Smooth muscle cell (in vitro differentiated cells): Measurements from ENCODE around the gene MMRN2. TPM values are rescaled to one million over a fixed set of nuclear protein-coding genes. Genes with fewer than 3 reads are reported as not detected.
"Not testable (repeated sequence)": the region's sequence is repeated elsewhere in the genome, so short reads cannot be mapped to it uniquely, and the experiment has no call there.

Experiments
- DNase-seq: peaks from one replicate; lab custom pipeline; 2025; ENCODE audit not compliant: unreplicated experiment; lab: John Stamatoyannopoulos, UW
- H2AFZ ChIP-seq: fragments of 200-600 bp; sonication (generic); 2 replicates; pipeline ENCODE4 v1.6.0; 2016; ENCODE audit warnings: antibody characterized with exemption, low read depth, mild to moderate bottlenecking
- H3F3A ChIP-seq: fragments of 200-600 bp; sonication (generic); 2 replicates; pipeline ENCODE4 v1.6.0; 2017; ENCODE audit warnings: antibody characterized with exemption, low read depth
- H3K27ac ChIP-seq: fragments of 200-600 bp; sonication (generic); 2 replicates; pipeline ENCODE4 v1.5.1; 2016; ENCODE audit warnings: low read depth, mild to moderate bottlenecking
- H3K27me3 ChIP-seq: fragments of 200-600 bp; sonication (generic); 2 replicates; pipeline ENCODE4 v1.6.1; 2016; ENCODE audit warnings: low read depth, mild to moderate bottlenecking
- H3K36me3 ChIP-seq: fragments of 200-600 bp; sonication (generic); 2 replicates; pipeline ENCODE4 v1.5.1; 2016; ENCODE audit warnings: low read depth
- H3K4me1 ChIP-seq: fragments of 200-600 bp; sonication (generic); 2 replicates; pipeline ENCODE4 v1.5.1; 2016; ENCODE audit warnings: low read depth
- H3K4me2 ChIP-seq: fragments of 200-600 bp; sonication (generic); 2 replicates; pipeline ENCODE4 v1.6.0; 2016; ENCODE audit warnings: mild to moderate bottlenecking
- H3K4me3 ChIP-seq: fragments of 200-600 bp; sonication (generic); 2 replicates; pipeline ENCODE4 v1.5.1; 2016; ENCODE audit warnings: mild to moderate bottlenecking
- H3K79me2 ChIP-seq: fragments of 200-600 bp; sonication (generic); 2 replicates; pipeline ENCODE4 v1.6.0; 2016; ENCODE audit warnings: low read depth, mild to moderate bottlenecking
- H3K9ac ChIP-seq: fragments of 200-600 bp; sonication (generic); 2 replicates; pipeline ENCODE4 v1.6.0; 2016; ENCODE audit warnings: low read depth
- H3K9me3 ChIP-seq: fragments of 200-600 bp; sonication (generic); replicated peaks from 2 replicates; pipeline ENCODE4 v1.5.1; 2016; ENCODE audit warnings: low read depth
- H4K20me1 ChIP-seq: fragments of 200-600 bp; sonication (generic); 2 replicates; pipeline ENCODE4 v1.6.0; 2016; ENCODE audit warnings: low read depth
- CTCF ChIP-seq: fragments of 200-600 bp; sonication (generic); IDR thresholded peaks from 2 replicates; pipeline ENCODE4 v1.5.1; 2017; ENCODE audit warnings: borderline replicate concordance, mild to moderate bottlenecking, antibody characterized with exemption; ENCODE audit not compliant: insufficient read depth, poor library complexity, severe bottlenecking
- WGBS: methylation state at CpG from one replicate; pipeline ENCODE4 v1.1.7; 2016; ENCODE audit warnings: low lambda C conversion rate; 5-methylcytosine and 5-hydroxymethylcytosine counted together
- polyA plus RNA-seq: library from polyadenylated mRNA; unstranded; fragments of >200 nt; fragmentation: Nextera tagmentation; extraction: Ambion mirVana; gene quantifications from 2 replicates; pipeline ENCODE4 v1.2.1, GENCODE V29; 2016
- total RNA-seq: library from RNA; depleted of rRNA; stranded (reverse); fragments of >200 nt; gene quantifications from 2 replicates; pipeline ENCODE4 v1.2.3, GENCODE V29; 2014

MMRN2 gene, protein sequence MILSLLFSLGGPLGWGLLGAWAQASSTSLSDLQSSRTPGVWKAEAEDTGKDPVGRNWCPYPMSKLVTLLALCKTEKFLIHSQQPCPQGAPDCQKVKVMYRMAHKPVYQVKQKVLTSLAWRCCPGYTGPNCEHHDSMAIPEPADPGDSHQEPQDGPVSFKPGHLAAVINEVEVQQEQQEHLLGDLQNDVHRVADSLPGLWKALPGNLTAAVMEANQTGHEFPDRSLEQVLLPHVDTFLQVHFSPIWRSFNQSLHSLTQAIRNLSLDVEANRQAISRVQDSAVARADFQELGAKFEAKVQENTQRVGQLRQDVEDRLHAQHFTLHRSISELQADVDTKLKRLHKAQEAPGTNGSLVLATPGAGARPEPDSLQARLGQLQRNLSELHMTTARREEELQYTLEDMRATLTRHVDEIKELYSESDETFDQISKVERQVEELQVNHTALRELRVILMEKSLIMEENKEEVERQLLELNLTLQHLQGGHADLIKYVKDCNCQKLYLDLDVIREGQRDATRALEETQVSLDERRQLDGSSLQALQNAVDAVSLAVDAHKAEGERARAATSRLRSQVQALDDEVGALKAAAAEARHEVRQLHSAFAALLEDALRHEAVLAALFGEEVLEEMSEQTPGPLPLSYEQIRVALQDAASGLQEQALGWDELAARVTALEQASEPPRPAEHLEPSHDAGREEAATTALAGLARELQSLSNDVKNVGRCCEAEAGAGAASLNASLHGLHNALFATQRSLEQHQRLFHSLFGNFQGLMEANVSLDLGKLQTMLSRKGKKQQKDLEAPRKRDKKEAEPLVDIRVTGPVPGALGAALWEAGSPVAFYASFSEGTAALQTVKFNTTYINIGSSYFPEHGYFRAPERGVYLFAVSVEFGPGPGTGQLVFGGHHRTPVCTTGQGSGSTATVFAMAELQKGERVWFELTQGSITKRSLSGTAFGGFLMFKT
- 0.09 and 0.90 TPM in 2 replicates for total RNA-seq
- polyA plus RNA-seq: 0.16 and 0.35 TPM in 2 replicates

- Histone ChIP-seq H3K4me2 (no peak within 1 kb of the TSS), H3K4me1 (peaks cover 34% of the 10 kb centered on the region), H3K9ac (no peak within 1 kb of the TSS), H3K36me3 (no peaks in the 10 kb centered on the region), H3K4me3 (no peak within 1 kb of the TSS), H3K9me3 (no peaks in the 10 kb centered on the region), H3K79me2 (no peaks in the 10 kb centered on the region), H3F3A (no peaks in the 10 kb centered on the region), H2AFZ (no peak within 1 kb of the TSS), H3K27me3 (no peaks in the 10 kb centered on the region), H4K20me1 (no peaks in the 10 kb centered on the region), H3K27ac (no peak within 1 kb of the TSS)
- 87% methylated on average over 9 of the region's 9 CpGs for WGBS
- no peak for TF ChIP-seq CTCF
- DNase-seq: no peak
Measured at GRCh38 chr10:86957471-86958115, at the start of gene MMRN2. Gene MMRN2 (minus strand): TSS chr10:86957615. CDS start chr10:86957541, 74 bp downstream.

DNA sequence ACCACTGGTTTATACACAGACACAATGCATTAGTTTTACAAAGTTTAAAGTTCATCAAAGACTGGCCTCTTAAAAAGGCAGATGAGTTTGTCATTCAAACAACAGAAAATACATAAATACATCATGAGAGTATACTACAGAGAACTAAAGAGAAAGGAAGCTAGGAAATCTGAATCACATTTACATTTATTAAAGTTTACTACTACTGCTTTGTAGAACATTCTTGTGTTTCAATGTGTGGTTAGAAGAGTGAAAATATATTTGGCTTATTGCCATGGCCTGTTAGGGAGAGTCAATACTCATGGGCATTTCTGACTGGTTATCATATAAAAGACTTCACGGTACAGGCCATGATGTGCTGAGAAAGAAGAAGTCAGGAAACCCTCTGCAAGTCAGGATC is 49.7 kb upstream of the MMRN2 start:
- H3K27ac ChIP-seq, H3K9ac ChIP-seq, H3K27me3 ChIP-seq, H3K4me2 ChIP-seq, H3K4me1 ChIP-seq, H3F3A ChIP-seq, H3K79me2 ChIP-seq, H3K9me3 ChIP-seq, H3K36me3 ChIP-seq, H2AFZ ChIP-seq, DNase-seq, H4K20me1 ChIP-seq, H3K4me3 ChIP-seq: not testable (repeated sequence)
- WGBS: 92% methylated on average over 1 of the region's 1 CpG

DNA sequence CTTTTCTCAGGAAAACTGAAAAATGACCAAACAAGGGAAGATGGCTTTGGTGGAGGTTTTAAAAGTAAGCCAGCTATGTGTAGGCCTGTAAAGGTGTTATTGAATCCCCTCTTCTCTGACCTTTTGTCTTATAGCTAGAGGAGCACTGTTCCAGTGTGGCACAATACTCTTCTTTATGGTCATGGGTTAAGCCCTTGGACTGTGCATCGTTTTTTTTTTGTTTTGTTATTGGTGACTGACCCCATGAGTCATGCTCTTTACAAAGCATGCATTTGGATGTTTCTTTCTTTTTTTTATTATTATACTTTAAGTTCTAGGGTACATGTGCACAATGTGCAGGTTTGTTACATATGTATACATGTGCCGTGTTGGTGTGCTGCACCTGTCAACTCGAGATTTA is 43.1 kb upstream of the MMRN2 start:
- no peak overlapping the region for H2AFZ ChIP-seq
- no peaks in the 10 kb centered on the region for H3K9me3 ChIP-seq
- DNase-seq: no peak
- no peak overlapping the region for H3K4me3 ChIP-seq
- H3K36me3 ChIP-seq: no peaks in the 10 kb centered on the region
- no peaks in the 10 kb centered on the region for H3K79me2 ChIP-seq
- H3F3A ChIP-seq: no peaks in the 10 kb centered on the region
- H4K20me1 ChIP-seq: no peaks in the 10 kb centered on the region
- H3K27ac ChIP-seq: no peak overlapping the region
- no peaks in the 10 kb centered on the region for H3K4me1 ChIP-seq
- no peak for TF ChIP-seq CTCF
- H3K4me2 ChIP-seq: no peak overlapping the region
- no peaks in the 10 kb centered on the region for H3K27me3 ChIP-seq
- no peak overlapping the region for H3K9ac ChIP-seq
- 86% methylated on average over 3 of the region's 3 CpGs for WGBS

DNA sequence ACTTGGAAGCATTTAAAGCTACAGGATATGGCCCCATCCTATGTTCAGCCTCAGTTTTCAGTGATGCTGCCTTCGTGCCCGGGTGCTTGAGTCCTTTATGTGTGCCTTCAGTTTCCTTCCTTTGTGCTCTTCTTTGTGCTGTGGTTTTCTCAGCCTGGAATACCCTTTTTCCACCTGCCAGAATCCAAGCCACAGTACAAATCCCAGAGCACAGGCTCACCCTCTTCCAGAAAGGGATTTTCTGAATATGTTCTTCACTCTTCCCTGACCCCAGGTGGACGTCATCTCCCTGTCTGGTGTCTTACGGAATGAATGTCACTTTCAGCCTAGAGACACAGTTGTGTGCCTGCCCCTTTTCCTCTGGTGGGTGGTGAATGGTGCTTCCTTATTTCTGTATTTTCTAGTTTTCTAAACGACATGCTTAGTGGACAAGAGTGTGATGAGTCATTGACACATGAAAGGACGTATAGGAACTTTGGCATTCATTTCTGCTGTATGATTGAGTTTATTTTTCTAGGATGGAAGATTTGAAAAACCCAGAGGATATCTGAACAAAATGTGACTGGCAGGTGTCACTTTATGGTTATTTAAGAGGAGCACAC is 42.5 kb upstream of the MMRN2 start:
- not testable (repeated sequence) for H3K4me1 ChIP-seq, H3K27me3 ChIP-seq, H3K27ac ChIP-seq, H3K36me3 ChIP-seq, H3K9ac ChIP-seq, H3K79me2 ChIP-seq, H3K9me3 ChIP-seq, DNase-seq, H3K4me2 ChIP-seq, H4K20me1 ChIP-seq, H3F3A ChIP-seq, H3K4me3 ChIP-seq, H2AFZ ChIP-seq
- 65% methylated on average over 6 of the region's 6 CpGs for WGBS
